AG04449 (cell line): Measurements from ENCODE around the gene SIGLEC6.
"Not testable (repeated sequence)": the region's sequence is repeated elsewhere in the genome, so short reads cannot be mapped to it uniquely, and the experiment has no call there.

Source experiments
- CTCF ChIA-PET: fragments of 350-600 bp; formaldehyde crosslinking; extraction: SDS; loops from one replicate; lab custom pipeline; 2021; ENCODE audit warnings: antibody characterized with exemption; lab: Yijun Ruan, JAX
- POLR2A ChIA-PET: fragments of 400-600, 350-600 bp; formaldehyde crosslinking; extraction: SDS; loops from one replicate; lab custom pipeline; 2020; ENCODE audit warnings: antibody characterized with exemption, inconsistent platforms; lab: Yijun Ruan, JAX
- DNase-seq: peaks from one replicate; pipeline ENCODE4 v3.0.0-alpha.2; 2010; ENCODE audit warnings: low read depth, low spot score
- H3K4me3 ChIP-seq: 2 replicates; pipeline ENCODE4 v1.5.1; 2011; ENCODE audit warnings: low read depth, mild to moderate bottlenecking, control low read depth, low read length
- TF ChIP-seq, protein P1 (sequence below): IDR thresholded peaks from one replicate; pipeline ENCODE4 v1.5.1; 2011; ENCODE audit warnings: mild to moderate bottlenecking, moderate library complexity, low read length, control low read depth, inconsistent platforms; ENCODE audit not compliant: insufficient read depth; ENCODE audit errors: missing control alignments

SIGLEC6 gene

GRCh38 chr19:51503286-51503817 is 28.1 kb downstream of the SIGLEC6 start:
- POLR2A ChIA-PET, result no interaction called here
- DNase-seq, result no peak
- TF ChIP-seq, protein P1, sequence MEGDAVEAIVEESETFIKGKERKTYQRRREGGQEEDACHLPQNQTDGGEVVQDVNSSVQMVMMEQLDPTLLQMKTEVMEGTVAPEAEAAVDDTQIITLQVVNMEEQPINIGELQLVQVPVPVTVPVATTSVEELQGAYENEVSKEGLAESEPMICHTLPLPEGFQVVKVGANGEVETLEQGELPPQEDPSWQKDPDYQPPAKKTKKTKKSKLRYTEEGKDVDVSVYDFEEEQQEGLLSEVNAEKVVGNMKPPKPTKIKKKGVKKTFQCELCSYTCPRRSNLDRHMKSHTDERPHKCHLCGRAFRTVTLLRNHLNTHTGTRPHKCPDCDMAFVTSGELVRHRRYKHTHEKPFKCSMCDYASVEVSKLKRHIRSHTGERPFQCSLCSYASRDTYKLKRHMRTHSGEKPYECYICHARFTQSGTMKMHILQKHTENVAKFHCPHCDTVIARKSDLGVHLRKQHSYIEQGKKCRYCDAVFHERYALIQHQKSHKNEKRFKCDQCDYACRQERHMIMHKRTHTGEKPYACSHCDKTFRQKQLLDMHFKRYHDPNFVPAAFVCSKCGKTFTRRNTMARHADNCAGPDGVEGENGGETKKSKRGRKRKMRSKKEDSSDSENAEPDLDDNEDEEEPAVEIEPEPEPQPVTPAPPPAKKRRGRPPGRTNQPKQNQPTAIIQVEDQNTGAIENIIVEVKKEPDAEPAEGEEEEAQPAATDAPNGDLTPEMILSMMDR, result no peak
- CTCF ChIA-PET, result interaction anchor here (0.7 kb wide), 1 partner anchor 12 kb away, joined by 3 read pairs; no protein-coding TSS in a partner anchor
- H3K4me3 ChIP-seq, result no peak overlapping the region

DNA sequence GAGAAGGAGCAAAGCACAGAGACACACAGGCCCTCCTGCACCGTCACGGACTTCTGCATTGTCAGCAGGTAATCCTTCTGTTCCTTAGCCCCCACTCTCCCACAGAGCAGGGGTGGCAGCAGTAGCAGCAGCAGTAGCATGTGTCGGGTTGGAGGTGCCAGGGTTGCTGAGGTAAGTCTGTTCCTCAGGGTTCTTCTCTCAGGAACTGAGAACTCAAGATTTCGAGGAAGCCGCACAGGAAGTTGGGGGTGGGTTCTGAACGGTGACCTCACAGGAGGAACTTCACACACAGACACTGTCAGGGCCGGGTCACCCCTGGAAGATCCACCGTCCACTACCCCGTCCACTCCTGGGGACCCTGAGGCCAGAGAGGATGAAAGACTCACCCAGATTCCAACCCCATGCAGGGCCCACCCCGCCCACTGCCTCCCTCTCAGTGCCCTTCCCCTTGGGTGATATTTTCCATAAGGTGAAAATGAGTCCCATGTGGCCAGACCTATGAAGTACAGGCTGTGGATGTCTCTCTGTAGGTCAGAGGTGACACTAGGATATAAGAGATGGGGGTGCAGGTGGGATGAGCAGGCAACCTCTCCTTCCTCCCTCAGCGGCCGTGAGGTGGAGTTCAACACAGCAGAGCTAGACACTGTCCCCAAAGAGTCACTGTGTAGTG is 29.7 kb downstream of the SIGLEC6 start, which contains the start of gene SIGLEC12:
SIGLEC12 (minus strand) TSS at position 207 of the 670 bp plus-strand sequence; CDS start at position 140, 67 bp downstream.
- ChIA-PET POLR2A (no interaction called here), CTCF (no interaction called here)
- DNase-seq, result no peak
- H3K4me3 ChIP-seq, result no peak within 1 kb of the TSS
- TF ChIP-seq, protein P1, result no peak

DNA sequence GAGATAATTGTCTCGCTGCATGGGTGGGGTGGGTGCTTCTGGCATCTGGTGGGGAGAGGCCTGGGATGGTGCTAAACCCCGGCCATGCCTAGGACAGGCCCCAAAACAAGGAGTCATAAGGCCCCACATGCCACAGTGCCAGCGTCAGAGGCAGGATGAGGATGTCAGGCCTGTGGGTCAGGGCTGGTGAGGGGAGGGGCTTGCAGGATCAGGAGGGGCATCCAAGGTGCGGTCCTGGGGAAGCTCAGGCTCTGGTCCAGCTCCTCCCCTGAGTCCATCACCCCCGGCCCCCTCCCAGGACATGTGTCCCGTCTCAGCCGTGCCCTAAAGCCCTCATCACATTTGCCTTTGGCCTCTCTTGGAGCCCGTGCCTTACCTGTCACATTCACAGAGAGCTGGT is 30.5 kb downstream of the SIGLEC6 start:
- CTCF ChIA-PET, POLR2A ChIA-PET, DNase-seq, H3K4me3 ChIP-seq: not testable (repeated sequence)

GRCh38 chr19:51497666-51498065 is 33.8 kb downstream of the SIGLEC6 start:
- ChIA-PET CTCF (interaction anchor here (0.9 kb wide), 1 partner anchor 23 kb away, joined by 3 read pairs; no protein-coding TSS in a partner anchor), POLR2A (no interaction called here)
- H3K4me3 ChIP-seq, result no peak overlapping the region
- TF ChIP-seq, protein P1, result no peak
- no peak for DNase-seq

GRCh38 chr19:51493776-51494175 is 37.7 kb downstream of the SIGLEC6 start:
- DNase-seq, result no peak
- ChIA-PET CTCF (no interaction called here), POLR2A (no interaction called here)
- H3K4me3 ChIP-seq, result no peak overlapping the region
- TF ChIP-seq, protein P1, result no peak

GRCh38 chr19:51491586-51491985 is 39.9 kb downstream of the SIGLEC6 start:
- POLR2A ChIA-PET, result no interaction called here
- DNase-seq, result no peak
- TF ChIP-seq, protein P1, result no peak
- CTCF ChIA-PET, result interaction anchor here (0.9 kb wide), 1 partner anchor 22 kb away, joined by 4 read pairs; no protein-coding TSS in a partner anchor
- H3K4me3 ChIP-seq, result no peak overlapping the region

GRCh38 chr19:51490676-51491075 is 40.8 kb downstream of the SIGLEC6 start:
- no peak for DNase-seq
- H3K4me3 ChIP-seq, result no peak overlapping the region
- TF ChIP-seq, protein P1, result no peak
- POLR2A ChIA-PET, result no interaction called here
- CTCF ChIA-PET, result no interaction called here
